GM18951 (cell line): ENCODE results near the gene CFHR3.
"Not testable (repeated sequence)": the region's sequence is repeated elsewhere in the genome, so short reads cannot be mapped to it uniquely, and the experiment has no call there.

Source experiments
- POLR2A ChIP-seq: IDR thresholded peaks from 4 replicates; pipeline ENCODE4 v1.6.1; 2011; ENCODE audit warnings: mild to moderate bottlenecking; ENCODE audit not compliant: insufficient read length, insufficient read depth; ENCODE audit errors: extremely low read depth
- in situ Hi-C: fragments of 300-500 bp; cut with MboI; formaldehyde crosslinking; loops from one replicate; pipeline ENCODE4 v1.12.0; 2022; ENCODE audit warnings: low sequenced_read_pairs, mixed read lengths, inconsistent platforms; ENCODE audit not compliant: unreplicated experiment

Gene CFHR3

GRCh38 chr1:196774603-196775002 lies at the start of gene CFHR3:
TSS of gene CFHR3 (plus strand) at chr1:196774840. CDS start at chr1:196774887, 47 bp downstream.
- TF ChIP-seq POLR2A, result no peak
- in situ Hi-C loops, result no loop called here

DNA sequence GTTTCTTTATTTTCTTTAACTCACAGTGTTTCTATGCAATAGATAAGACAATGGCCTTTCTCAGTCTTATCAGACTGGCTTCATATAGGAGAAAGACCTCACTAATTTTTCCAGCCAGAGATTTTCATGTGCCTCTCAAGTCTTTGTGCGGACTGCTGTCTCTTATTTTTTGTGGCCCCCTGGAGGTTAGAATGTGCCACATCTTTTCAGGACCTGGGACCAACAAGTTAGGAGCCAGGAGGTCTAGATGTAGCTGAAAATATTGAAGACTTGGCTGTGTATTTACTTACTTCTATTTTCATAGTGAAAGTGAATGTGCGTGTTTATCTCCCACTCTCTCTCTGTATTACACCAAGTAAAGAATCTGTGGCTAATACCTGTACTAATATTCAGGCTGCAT lies 42.1 kb upstream of the CFHR3 start:
- no peak for TF ChIP-seq POLR2A
- in situ Hi-C loops, result loop anchor here (25.0 kb wide), 1 partner anchor 1555 kb away; no protein-coding TSS in a partner anchor

GRCh38 chr1:196733091-196733970 lies 41.3 kb upstream of the CFHR3 start:
- in situ Hi-C loops, result loop anchor here (25.0 kb wide), 1 partner anchor 1554 kb away; no protein-coding TSS in a partner anchor

DNA sequence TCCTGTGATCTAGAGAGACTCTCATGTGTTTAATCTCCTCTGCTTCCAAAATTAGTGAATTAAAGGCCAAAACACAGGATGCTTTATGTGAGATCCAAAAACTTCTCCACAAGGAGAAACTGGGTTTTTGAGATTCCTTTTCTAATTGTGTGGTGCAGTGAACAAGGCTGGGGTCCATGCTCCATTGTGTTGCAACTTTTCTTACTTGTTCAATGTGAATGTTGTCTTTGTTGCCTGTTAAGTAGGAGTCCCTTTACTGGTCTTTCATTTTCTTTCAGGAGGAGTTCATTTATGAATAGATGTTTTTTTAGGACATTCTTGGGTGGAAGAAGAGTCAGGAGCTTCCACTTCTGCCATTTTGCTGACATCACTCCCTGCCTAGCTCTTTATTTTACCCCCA lies 40.6 kb upstream of the CFHR3 start:
- in situ Hi-C loops, result loop anchor here (25.0 kb wide), 1 partner anchor 1553 kb away; no protein-coding TSS in a partner anchor

More at GRCh38 chr1:196733091-196733970, 41.3 kb upstream of the CFHR3 start:
- TF ChIP-seq POLR2A, result no peak

DNA sequence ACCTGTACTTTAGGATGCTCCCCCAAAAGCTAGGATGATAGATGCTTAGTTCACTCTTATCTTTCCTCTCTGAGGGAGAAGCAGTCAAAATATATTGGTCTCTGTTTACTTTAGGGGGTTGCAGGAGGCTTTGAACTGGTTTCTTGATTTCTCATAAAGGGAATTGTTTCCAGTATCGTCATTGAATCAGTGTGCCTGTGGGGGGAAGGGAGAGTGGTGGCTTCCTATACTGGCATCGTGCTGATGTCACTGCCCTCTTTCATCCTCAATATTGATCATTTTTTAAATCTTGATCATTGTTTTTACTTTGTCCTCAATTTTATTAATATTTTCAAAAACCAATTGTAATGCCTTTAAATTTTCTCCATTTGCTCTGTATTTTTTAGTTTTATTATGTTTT lies 40.2 kb upstream of the CFHR3 start:
- TF ChIP-seq POLR2A, result no peak
- in situ Hi-C loops, result loop anchor here (25.0 kb wide), 1 partner anchor 1553 kb away; no protein-coding TSS in a partner anchor

More for the DNA sequence above, 40.6 kb upstream of the CFHR3 start:
- no peak for TF ChIP-seq POLR2A

GRCh38 chr1:196738730-196739129 lies 35.9 kb upstream of the CFHR3 start:
- in situ Hi-C loops, result loop anchor here (25.0 kb wide), 1 partner anchor 1549 kb away; no protein-coding TSS in a partner anchor

DNA sequence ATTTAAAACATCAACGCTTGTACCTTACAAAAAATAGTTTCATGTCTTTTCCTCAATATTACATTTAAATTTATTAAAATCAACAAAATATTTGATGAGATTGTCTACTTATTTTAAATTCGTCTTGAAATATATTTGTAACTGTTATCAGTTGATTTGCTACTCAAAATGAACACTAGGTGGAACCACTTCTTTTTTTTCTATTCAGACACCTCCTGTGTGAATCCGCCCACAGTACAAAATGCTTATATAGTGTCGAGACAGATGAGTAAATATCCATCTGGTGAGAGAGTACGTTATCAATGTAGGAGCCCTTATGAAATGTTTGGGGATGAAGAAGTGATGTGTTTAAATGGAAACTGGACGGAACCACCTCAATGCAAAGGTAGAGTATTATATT lies 31.4 kb upstream of the CFHR3 start:
- in situ Hi-C loops, result loop anchor here (25.0 kb wide), 1 partner anchor 1544 kb away; no protein-coding TSS in a partner anchor

More at GRCh38 chr1:196738730-196739129, 35.9 kb upstream of the CFHR3 start:
- no peak for TF ChIP-seq POLR2A

- in situ Hi-C loops, result not testable (repeated sequence)
Measured at GRCh38 chr1:196765019-196765740, 9.5 kb upstream of the CFHR3 start.

GRCh38 chr1:196769823-196770222 lies 4.8 kb upstream of the CFHR3 start:
- in situ Hi-C loops, result not testable (repeated sequence)

GRCh38 chr1:196773713-196774112 lies 927 bp upstream of the CFHR3 start:
- no peak for TF ChIP-seq POLR2A
- in situ Hi-C loops, result no loop called here

DNA sequence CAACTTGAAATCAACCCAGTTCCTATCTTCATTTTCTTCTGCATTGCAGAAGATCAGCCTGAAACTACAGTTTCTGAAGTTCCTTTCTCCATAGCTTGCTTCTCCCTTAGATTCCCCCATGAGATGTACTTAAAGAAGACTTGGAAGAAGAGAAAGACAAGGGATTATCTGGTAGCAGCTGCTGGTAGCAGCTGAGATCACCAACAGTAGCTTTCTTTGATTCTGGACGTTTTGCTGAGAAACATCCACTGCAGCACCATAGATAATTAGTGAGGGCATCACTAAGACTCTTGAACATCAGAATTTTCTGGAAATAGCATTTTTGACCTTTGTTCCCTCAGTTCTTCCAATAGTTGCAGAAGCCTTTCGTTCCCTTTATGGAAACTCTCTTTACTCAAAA lies 465 bp upstream of the CFHR3 start:
- in situ Hi-C loops, result no loop called here
- TF ChIP-seq POLR2A, result no peak

GRCh38 chr1:196777603-196778002 lies 3.0 kb downstream of the CFHR3 start:
- in situ Hi-C loops, result no loop called here
- TF ChIP-seq POLR2A, result no peak

GRCh38 chr1:196779093-196779492 lies 4.5 kb downstream of the CFHR3 start:
- TF ChIP-seq POLR2A, result no peak
- in situ Hi-C loops, result no loop called here

- in situ Hi-C loops, result not testable (repeated sequence)
Measured at GRCh38 chr1:196791252-196791651, 16.6 kb downstream of the CFHR3 start.

DNA sequence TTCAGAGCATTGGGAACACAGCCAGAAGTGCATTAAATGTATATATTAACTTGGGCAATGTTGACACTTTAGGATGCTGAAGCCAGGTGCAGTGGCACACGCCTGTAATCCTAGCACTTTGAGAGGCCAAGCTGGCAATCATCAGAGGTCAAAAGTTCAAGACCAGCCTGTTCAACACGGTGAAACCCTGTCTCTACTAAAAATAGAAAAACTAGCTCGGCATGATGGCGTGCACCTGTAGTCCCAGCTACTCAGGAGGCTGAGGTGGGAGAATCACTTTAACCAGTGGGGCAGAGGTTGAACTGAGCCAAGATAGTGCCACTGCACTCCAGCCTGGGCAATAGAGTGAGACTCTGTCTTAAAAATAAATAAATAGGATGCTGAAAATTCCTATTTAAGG lies 19.5 kb downstream of the CFHR3 start:
- in situ Hi-C loops, result not testable (repeated sequence)
